Stimulated activated CD4-positive, alpha-beta T cell treated with anti-CD3 and anti-CD28 coated beads, TNF-alpha, amount 100 ng/mL, for 48 hours (primary cell): Measurements from ENCODE around the gene SCN4A.
A peak's percentile ranks its signal among the peaks of the same experiment; 100 is the strongest.
"Not testable (repeated sequence)": the region's sequence is repeated elsewhere in the genome, so short reads cannot be mapped to it uniquely, and the experiment has no call there.

Source experiments
- DNase-seq, 3 donors: peaks; one replicate each; pipeline ENCODE4 v3.0.0-alpha.2; 2020; ENCODE audit warnings: low read depth in 3 of 3

Gene SCN4A

DNA sequence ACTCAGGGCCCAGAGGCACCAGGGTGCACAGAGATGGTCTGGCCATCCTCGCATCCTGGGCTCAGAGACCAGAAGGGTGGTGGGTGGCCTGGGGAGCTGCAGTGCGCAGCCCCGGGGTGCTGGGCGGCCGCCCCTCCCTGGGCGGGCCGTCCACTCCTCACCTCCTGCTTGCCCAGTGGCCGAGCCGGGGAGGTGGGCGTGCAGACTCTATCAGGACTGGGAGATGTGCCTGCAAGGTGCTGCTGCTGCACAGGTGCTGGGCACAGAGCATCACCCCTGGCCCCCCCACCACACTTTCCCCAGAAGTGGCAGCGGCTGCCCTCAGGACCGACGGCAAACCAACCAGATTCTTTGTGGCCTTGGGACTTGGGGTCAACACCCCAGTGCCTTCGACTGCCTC, at the start of gene SCN4A:
Gene SCN4A, minus strand, starts transcription at position 123 of the 400 bp plus-strand sequence. Its CDS starts 77 bp downstream, at position 46.
- no peak for DNase-seq

- DNase-seq = peak; percentile 60 to 82 (median 78)
Measured at GRCh38 chr17:64020056-64020766, 47.5 kb upstream of the SCN4A start, which contains the start of gene ICAM2. TSS of gene ICAM2 (minus strand) at chr17:64020633. CDS start at chr17:64006691, 13,942 bp downstream.

DNA sequence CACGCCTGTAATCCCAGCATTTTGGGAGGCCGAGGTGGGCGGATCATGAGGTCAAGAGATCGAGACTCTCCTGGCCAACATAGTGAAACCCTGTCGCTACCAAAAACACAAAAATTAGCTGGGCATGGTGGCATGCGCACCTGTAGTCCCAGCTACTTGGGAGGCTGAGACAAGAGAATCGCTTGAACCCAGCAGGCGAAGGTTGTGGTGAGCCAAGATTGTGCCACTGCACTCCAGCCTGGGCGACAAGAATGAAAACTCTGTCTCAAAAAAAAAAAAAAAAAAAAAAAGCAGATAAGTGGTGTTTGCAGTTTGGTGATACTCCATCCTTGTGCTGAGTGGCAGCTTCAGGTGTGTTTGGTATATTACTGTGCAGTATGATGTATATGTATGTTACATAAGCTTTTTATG, 46.8 kb upstream of the SCN4A start:
- DNase-seq = not testable (repeated sequence)

- no peak for DNase-seq
Measured at GRCh38 chr17:64017381-64017980, 44.8 kb upstream of the SCN4A start.

GRCh38 chr17:64016974-64017373, 44.3 kb upstream of the SCN4A start:
- no peak for DNase-seq

DNA sequence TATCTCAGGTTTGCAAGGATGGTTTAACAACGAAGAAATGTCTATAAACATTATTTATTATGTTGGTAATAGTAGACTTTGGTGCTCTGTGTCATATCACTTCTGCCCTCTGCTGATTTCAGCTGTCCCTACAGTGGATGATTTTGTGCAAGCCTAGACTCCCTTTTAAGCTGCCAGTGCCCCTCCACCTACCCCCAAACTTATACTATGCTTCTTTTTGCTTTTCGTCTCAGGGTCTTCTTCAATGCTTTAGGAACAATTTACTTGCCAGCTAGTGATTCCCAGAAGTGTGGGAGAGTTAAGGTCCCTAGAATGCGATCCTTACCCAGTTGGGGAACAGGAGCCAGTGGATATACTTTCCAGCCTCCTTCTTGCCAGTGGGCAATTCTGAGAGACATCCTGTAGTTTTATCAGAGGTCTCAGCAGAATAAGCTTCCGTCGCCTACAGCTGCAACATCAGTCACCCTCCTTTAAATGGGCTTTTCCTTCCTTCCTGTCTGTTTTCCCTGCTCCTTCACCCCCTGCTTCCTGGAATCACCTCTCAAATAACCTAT, 43.6 kb upstream of the SCN4A start:
- no peak for DNase-seq

- no peak for DNase-seq
Measured at GRCh38 chr17:64015447-64015846, 42.7 kb upstream of the SCN4A start.

- no peak for DNase-seq
Measured at GRCh38 chr17:64009571-64010402, 37.1 kb upstream of the SCN4A start.

GRCh38 chr17:64008830-64009229, 36.1 kb upstream of the SCN4A start:
- DNase-seq = no peak

- no peak for DNase-seq
Measured at GRCh38 chr17:64008346-64008745, 35.6 kb upstream of the SCN4A start.

GRCh38 chr17:64007838-64008282, 35.1 kb upstream of the SCN4A start:
- DNase-seq = no peak

DNA sequence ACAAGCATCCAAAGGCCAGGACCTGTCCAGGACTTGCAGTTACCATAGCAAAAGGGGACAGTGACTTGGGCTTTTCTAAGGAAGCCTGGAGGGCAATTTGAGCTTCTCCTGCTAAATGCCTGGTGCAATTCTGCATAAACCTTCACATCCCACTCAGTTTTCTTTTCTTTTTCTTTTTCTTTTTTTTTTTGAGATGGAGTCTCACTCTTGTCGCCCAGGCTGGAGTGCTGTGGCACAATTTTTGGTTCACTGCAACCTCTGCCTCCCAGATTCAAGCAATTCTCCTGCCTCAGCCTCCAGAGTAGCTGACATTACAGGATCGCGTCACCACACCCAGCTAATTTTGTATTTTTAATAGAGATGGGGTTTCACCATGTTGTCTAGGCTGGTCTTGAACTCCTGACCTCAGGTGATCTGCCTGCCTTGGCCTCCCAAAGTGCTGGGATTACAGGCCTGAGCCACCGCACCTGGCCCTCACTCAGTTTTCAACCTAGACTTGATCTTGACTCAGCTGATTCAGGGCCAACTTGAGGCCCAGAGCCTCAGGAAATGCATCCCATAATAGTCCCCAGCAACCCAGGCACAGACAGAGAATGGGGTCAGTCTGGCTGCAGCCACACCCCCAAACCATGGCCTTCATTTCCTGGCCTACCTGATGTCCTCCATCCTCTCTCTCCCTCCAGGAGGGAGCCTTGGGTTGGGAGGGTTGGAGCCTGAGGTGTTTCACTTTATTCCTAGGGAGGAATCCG, 34.5 kb upstream of the SCN4A start:
- DNase-seq = not testable (repeated sequence)

DNA sequence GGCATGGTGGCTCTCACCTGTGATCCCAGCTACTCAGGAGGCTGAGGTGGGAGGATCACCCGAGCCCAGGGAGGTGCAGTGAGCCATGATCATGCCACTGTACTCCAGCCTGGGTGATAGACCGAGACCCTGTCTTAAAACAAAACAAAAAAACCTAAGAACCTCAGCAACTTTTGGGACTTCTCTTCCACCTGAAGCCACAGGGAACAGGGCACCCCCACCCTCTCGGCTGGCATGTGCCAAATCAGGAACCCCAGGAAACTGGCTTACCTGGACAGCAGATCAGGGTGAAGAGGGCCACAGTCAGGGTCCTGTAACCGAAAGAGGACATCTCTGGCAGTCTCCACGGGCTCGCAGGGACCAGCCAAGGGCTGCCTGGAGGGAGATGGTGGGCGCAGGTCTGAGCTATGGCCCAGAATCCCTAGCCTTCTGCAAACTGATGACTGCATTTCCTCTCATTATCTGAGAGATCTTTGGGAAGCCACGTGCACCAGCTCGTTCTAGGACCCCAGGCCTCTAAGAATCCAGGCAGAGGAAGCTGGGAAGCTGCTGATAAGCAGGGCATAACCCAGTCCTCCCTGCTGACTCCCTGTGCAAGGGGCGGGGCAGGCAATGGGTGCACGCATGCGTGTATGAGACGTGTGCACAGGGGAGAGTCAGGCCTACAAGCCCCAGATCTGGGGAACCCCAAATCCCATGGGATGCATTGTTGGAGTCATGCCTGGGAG, 33.8 kb upstream of the SCN4A start:
- DNase-seq = no peak

- DNase-seq = no peak
Measured at GRCh38 chr17:64005734-64006167, 33.0 kb upstream of the SCN4A start.

GRCh38 chr17:64004903-64005733, 32.4 kb upstream of the SCN4A start:
- no peak for DNase-seq

GRCh38 chr17:64004218-64004770, 31.6 kb upstream of the SCN4A start:
- DNase-seq = no peak

GRCh38 chr17:64003526-64004121, 30.9 kb upstream of the SCN4A start:
- DNase-seq = no peak

DNA sequence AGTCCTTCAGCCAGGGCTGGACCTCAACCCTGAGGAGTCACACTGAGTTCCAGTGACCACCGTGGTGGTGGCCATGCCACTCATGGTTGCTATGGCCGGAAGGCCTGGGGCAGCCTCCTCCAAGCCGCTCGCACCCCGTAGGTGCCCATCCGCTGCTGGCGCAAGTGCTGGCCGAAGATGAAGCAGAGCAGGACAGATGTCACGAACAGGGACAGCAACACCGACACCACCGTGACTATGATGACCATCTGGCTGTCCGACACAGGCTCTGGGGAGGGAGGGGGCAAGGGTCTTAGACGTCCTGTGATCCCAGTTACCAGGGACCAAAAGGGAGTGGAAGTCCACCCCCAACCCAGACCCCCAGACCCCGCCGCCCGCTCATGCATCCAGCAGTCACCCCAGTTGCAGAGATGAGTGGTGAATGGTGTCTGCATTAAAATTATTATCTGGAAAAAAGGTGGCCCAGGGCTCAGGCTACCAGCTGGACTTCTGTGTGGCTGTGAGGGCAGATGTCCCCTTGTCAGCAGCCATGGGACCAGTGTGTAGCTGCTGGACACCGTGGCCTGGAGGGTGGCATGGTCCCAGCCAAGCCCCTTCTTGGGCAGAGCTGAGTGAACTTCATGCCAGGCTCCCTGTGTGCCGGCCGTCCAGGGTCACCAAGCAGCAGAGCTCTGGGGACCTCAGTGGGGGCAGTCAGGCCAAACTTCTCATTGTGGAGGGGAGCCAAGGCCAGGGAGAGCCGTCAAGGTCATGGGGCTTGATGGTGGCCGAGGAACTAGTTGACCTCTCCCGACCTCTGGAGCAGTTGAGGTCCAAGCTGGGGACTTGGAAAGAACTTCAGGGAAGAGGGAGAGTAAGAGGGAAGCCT, 30.2 kb upstream of the SCN4A start:
- no peak for DNase-seq
